ENCODE measurements around the gene PRAMEF14. TPM values are rescaled to one million over a fixed set of nuclear protein-coding genes. Genes with fewer than 3 reads are reported as not detected.
"Not testable (repeated sequence)": the region's sequence is repeated elsewhere in the genome, so short reads cannot be mapped to it uniquely, and the experiment has no call there.

PRAMEF14 gene
- total RNA-seq (2014; rRNA removed; shearing (Covaris generic)), result not detected in 2 replicates

- not testable (repeated sequence) for H3K4me3 ChIP-seq; H3K4me1 ChIP-seq; DNase-seq; H3K9me3 ChIP-seq (replicated peaks); H3K27me3 ChIP-seq; H3K36me3 ChIP-seq; H3K27ac ChIP-seq
Measured at GRCh38 chr1:13347034-13347433, at the start of gene PRAMEF14. Gene PRAMEF14 (minus strand): TSS chr1:13347134. CDS start chr1:13345314, 1,820 bp downstream.

- H3K4me3 ChIP-seq; H3K27ac ChIP-seq; H3K4me1 ChIP-seq; H3K36me3 ChIP-seq; H3K9me3 ChIP-seq (replicated peaks); DNase-seq; H3K27me3 ChIP-seq: not testable (repeated sequence)
Measured at GRCh38 chr1:13395311-13395710, 48.4 kb upstream of the PRAMEF14 start.

GRCh38 chr1:13394761-13395160 is 47.8 kb upstream of the PRAMEF14 start:
- not testable (repeated sequence) for H3K4me3 ChIP-seq; H3K27ac ChIP-seq; H3K27me3 ChIP-seq; H3K4me1 ChIP-seq; H3K9me3 ChIP-seq (replicated peaks); DNase-seq; H3K36me3 ChIP-seq

- not testable (repeated sequence) for H3K36me3 ChIP-seq; H3K4me1 ChIP-seq; H3K27ac ChIP-seq; H3K9me3 ChIP-seq (replicated peaks); H3K4me3 ChIP-seq; DNase-seq; H3K27me3 ChIP-seq
Measured at GRCh38 chr1:13393004-13393403, 46.1 kb upstream of the PRAMEF14 start.

GRCh38 chr1:13389332-13389731 is 42.4 kb upstream of the PRAMEF14 start, which contains the start of gene PRAMEF17:
Gene PRAMEF17 (plus strand): TSS chr1:13389632. CDS start chr1:13389658, 26 bp downstream.
- not testable (repeated sequence) for H3K27ac ChIP-seq; H3K9me3 ChIP-seq (replicated peaks); DNase-seq; H3K4me3 ChIP-seq; H3K27me3 ChIP-seq; H3K36me3 ChIP-seq; H3K4me1 ChIP-seq

- DNase-seq; H3K9me3 ChIP-seq (replicated peaks); H3K36me3 ChIP-seq: not testable (repeated sequence)
Measured at GRCh38 chr1:13380380-13380779, 33.4 kb upstream of the PRAMEF14 start.

GRCh38 chr1:13378983-13379382 is 32.0 kb upstream of the PRAMEF14 start:
- H3K27ac ChIP-seq; DNase-seq; H3K4me1 ChIP-seq; H3K4me3 ChIP-seq; H3K9me3 ChIP-seq (replicated peaks); H3K27me3 ChIP-seq; H3K36me3 ChIP-seq: not testable (repeated sequence)

More at GRCh38 chr1:13380380-13380779, 33.4 kb upstream of the PRAMEF14 start:
- not testable (repeated sequence) for H3K27me3 ChIP-seq, H3K4me3 ChIP-seq, H3K27ac ChIP-seq, H3K4me1 ChIP-seq

GRCh38 chr1:13368544-13368943 is 21.6 kb upstream of the PRAMEF14 start:
- H3K27me3 ChIP-seq; H3K27ac ChIP-seq; H3K9me3 ChIP-seq (replicated peaks); H3K4me3 ChIP-seq; H3K4me1 ChIP-seq; H3K36me3 ChIP-seq: not testable (repeated sequence)
- peak; percentile 41 to 72 for DNase-seq

- H3K9me3 ChIP-seq (replicated peaks); H3K4me3 ChIP-seq; H3K4me1 ChIP-seq; H3K27ac ChIP-seq; DNase-seq; H3K27me3 ChIP-seq; H3K36me3 ChIP-seq: not testable (repeated sequence)
Measured at GRCh38 chr1:13366536-13366935, 19.6 kb upstream of the PRAMEF14 start.

- not testable (repeated sequence) for DNase-seq, H3K27me3 ChIP-seq, H3K27ac ChIP-seq
Measured at GRCh38 chr1:13364928-13365327, 18.0 kb upstream of the PRAMEF14 start.

GRCh38 chr1:13362364-13362763 is 15.4 kb upstream of the PRAMEF14 start:
- H3K27ac ChIP-seq; H3K4me3 ChIP-seq; DNase-seq; H3K27me3 ChIP-seq; H3K4me1 ChIP-seq; H3K36me3 ChIP-seq; H3K9me3 ChIP-seq (replicated peaks): not testable (repeated sequence)

More at GRCh38 chr1:13364928-13365327, 18.0 kb upstream of the PRAMEF14 start:
- H3K9me3 ChIP-seq (replicated peaks); H3K4me1 ChIP-seq; H3K4me3 ChIP-seq; H3K36me3 ChIP-seq: not testable (repeated sequence)

- not testable (repeated sequence) for H3K27me3 ChIP-seq; H3K27ac ChIP-seq; H3K9me3 ChIP-seq (replicated peaks); H3K36me3 ChIP-seq; H3K4me3 ChIP-seq; H3K4me1 ChIP-seq
- DNase-seq, result peak; percentile 34 to 71
Measured at GRCh38 chr1:13356774-13357173, 9.8 kb upstream of the PRAMEF14 start.

- H3K27ac ChIP-seq; H3K9me3 ChIP-seq (replicated peaks); H3K27me3 ChIP-seq; DNase-seq; H3K4me3 ChIP-seq; H3K4me1 ChIP-seq; H3K36me3 ChIP-seq: not testable (repeated sequence)
Measured at GRCh38 chr1:13354475-13354874, 7.5 kb upstream of the PRAMEF14 start.

- not testable (repeated sequence) for H3K9me3 ChIP-seq (replicated peaks); H3K4me1 ChIP-seq; H3K4me3 ChIP-seq; H3K27me3 ChIP-seq; H3K27ac ChIP-seq; H3K36me3 ChIP-seq
- peak in 1 of 2 experiments; percentile 4 for DNase-seq
Measured at GRCh38 chr1:13353476-13353875, 6.5 kb upstream of the PRAMEF14 start.

GRCh38 chr1:13342496-13342895 is 4.4 kb downstream of the PRAMEF14 start:
- H3K27me3 ChIP-seq; H3K9me3 ChIP-seq (replicated peaks); H3K36me3 ChIP-seq; H3K4me3 ChIP-seq; H3K4me1 ChIP-seq; DNase-seq; H3K27ac ChIP-seq: not testable (repeated sequence)

- not testable (repeated sequence) for H3K36me3 ChIP-seq; H3K4me3 ChIP-seq; DNase-seq; H3K4me1 ChIP-seq; H3K9me3 ChIP-seq (replicated peaks); H3K27me3 ChIP-seq; H3K27ac ChIP-seq
Measured at GRCh38 chr1:13315281-13315680, 31.7 kb downstream of the PRAMEF14 start, which contains the start of gene PRAMEF15. Gene PRAMEF15 (plus strand): TSS chr1:13315581. CDS start chr1:13318408, 2,827 bp downstream.
